ENCODE results near the gene RASA1.

- TF ChIP-seq CTCF (IDR thresholded peaks at IDR 0.05 in 4 of 5, conservative IDR thresholded peaks at IDR 0.05 in 1 of 5): no peak
- TF ChIP-seq POLR2A (IDR thresholded peaks at IDR 0.05): peak; percentile 77 to 78
Measured at GRCh38 chr5:87267574-87268125, at the start of gene RASA1.

Measured in gastrocnemius medialis (tissue), 4 donors.